ENCODE data around the gene GRK5.

The GRK5 gene

GRCh38 chr10:119209736-119210355, 2.5 kb downstream of the GRK5 start:
- H3K27ac ChIP-seq = no peak overlapping the region
- CTCF ChIA-PET = interaction anchor here (0.5 to 2.1 kb wide), 33 partner anchors 8 to 886 kb away, joined by 3 to 15 read pairs (median 3); no protein-coding TSS in a partner anchor
- DNase-seq (ENCODE audit: low spot score) = no peak
- peak; percentile 55 for TF ChIP-seq CTCF (conservative IDR thresholded peaks at IDR 0.05; ENCODE audit: low read depth)
- POLR2A ChIA-PET (ENCODE audit: low non-redundant PET) = no interaction called here

GRCh38 chr10:119210633-119211032, 3.3 kb downstream of the GRK5 start:
- POLR2A ChIA-PET (ENCODE audit: low non-redundant PET) = no interaction called here
- CTCF ChIA-PET = interaction anchor here (0.6 to 2.1 kb wide), 5 partner anchors 21 to 235 kb away, joined by 3 to 6 read pairs (median 3); no protein-coding TSS in a partner anchor
- no peak overlapping the region for H3K27ac ChIP-seq

GRCh38 chr10:119211176-119211575, 3.8 kb downstream of the GRK5 start:
- ChIA-PET POLR2A (ENCODE audit: low non-redundant PET) (no interaction called here), CTCF (interaction anchor here (0.8 to 2.1 kb wide), 3 partner anchors 12 to 234 kb away, joined by 3 to 6 read pairs (median 5); no protein-coding TSS in a partner anchor)
- no peak for DNase-seq (ENCODE audit: low spot score)
- TF ChIP-seq CTCF (conservative IDR thresholded peaks at IDR 0.05; ENCODE audit: low read depth) = no peak
- H3K27ac ChIP-seq = no peak overlapping the region

More at GRCh38 chr10:119210633-119211032, 3.3 kb downstream of the GRK5 start:
- no peak for TF ChIP-seq CTCF (conservative IDR thresholded peaks at IDR 0.05; ENCODE audit: low read depth)
- DNase-seq (ENCODE audit: low spot score) = no peak

- no peak for TF ChIP-seq CTCF (conservative IDR thresholded peaks at IDR 0.05; ENCODE audit: low read depth)
- no peak overlapping the region for H3K27ac ChIP-seq
- DNase-seq (ENCODE audit: low spot score) = no peak
- CTCF ChIA-PET = interaction anchor here (0.6 to 2.1 kb wide), 4 partner anchors 11 to 234 kb away, joined by 3 to 6 read pairs (median 4); no protein-coding TSS in a partner anchor
- POLR2A ChIA-PET (ENCODE audit: low non-redundant PET) = no interaction called here
Observed at GRCh38 chr10:119211625-119212441, 4.5 kb downstream of the GRK5 start.

- no peak for TF ChIP-seq CTCF (conservative IDR thresholded peaks at IDR 0.05; ENCODE audit: low read depth)
- H3K27ac ChIP-seq = no peak overlapping the region
- POLR2A ChIA-PET (ENCODE audit: low non-redundant PET) = no interaction called here
- CTCF ChIA-PET = no interaction called here
- no peak for DNase-seq (ENCODE audit: low spot score)
Observed at GRCh38 chr10:119215371-119215770, 8.0 kb downstream of the GRK5 start.

GRCh38 chr10:119216127-119216526, 8.8 kb downstream of the GRK5 start:
- CTCF ChIA-PET = interaction anchor here (0.5 kb wide), 1 partner anchor 20 kb away, joined by 3 read pairs; no protein-coding TSS in a partner anchor
- DNase-seq (ENCODE audit: low spot score) = no peak
- TF ChIP-seq CTCF (conservative IDR thresholded peaks at IDR 0.05; ENCODE audit: low read depth) = no peak
- POLR2A ChIA-PET (ENCODE audit: low non-redundant PET) = no interaction called here
- no peak overlapping the region for H3K27ac ChIP-seq
